Subcutaneous abdominal adipose tissue (tissue), 5 donors: ENCODE measurements around the gene METAP1D.
"Not testable (repeated sequence)": the region's sequence is repeated elsewhere in the genome, so short reads cannot be mapped to it uniquely, and the experiment has no call there.

ENCODE experiments used
- H3K27ac ChIP-seq: one replicate; pipeline ENCODE4 v1.7.0; 2013; ENCODE audit warnings: low read depth, mild to moderate bottlenecking, inconsistent platforms, low read length, moderate library complexity
- H3K27me3 ChIP-seq, 5 donors: one replicate each; pipeline ENCODE4 v1.7.0; 2013; ENCODE audit warnings: low read length in 5 of 5, inconsistent platforms in 1 of 5; ENCODE audit not compliant: control insufficient read depth in 5 of 5, insufficient read depth in 4 of 5
- H3K36me3 ChIP-seq, 5 donors: one replicate each; pipeline ENCODE4 v1.7.0; 2013; ENCODE audit warnings: low read length in 5 of 5; ENCODE audit not compliant: control insufficient read depth in 5 of 5, insufficient read depth in 5 of 5
- H3K4me1 ChIP-seq, 5 donors: one replicate each; pipeline ENCODE4 v1.7.0; 2013; ENCODE audit warnings: low read length in 5 of 5, mild to moderate bottlenecking in 3 of 5, moderate library complexity in 1 of 5; ENCODE audit not compliant: control insufficient read depth in 5 of 5, insufficient read depth in 5 of 5
- H3K4me3 ChIP-seq, 5 donors: one replicate each; pipeline ENCODE4 v1.7.0; 2013; ENCODE audit warnings: low read length in 5 of 5, low read depth in 1 of 5
- H3K9ac ChIP-seq, 5 donors: one replicate each; pipeline ENCODE4 v1.7.0; 2013; ENCODE audit warnings: low read length in 5 of 5, mild to moderate bottlenecking in 4 of 5, moderate library complexity in 3 of 5
- H3K9me3 ChIP-seq, 5 donors: one replicate each; pipeline ENCODE4 v1.7.0; 2013; ENCODE audit warnings: low read length in 5 of 5; ENCODE audit not compliant: control insufficient read depth in 5 of 5
- donor health status: healthy.
- donor health status: healthy.
- donor health status: healthy.
- donor health status: healthy.
- donor health status: healthy.

METAP1D gene

GRCh38 chr2:172108587-172108930 lies 108.8 kb downstream of the METAP1D start:
- H3K9me3 ChIP-seq: peaks cover 0 to 4% (median 0%) of the 10 kb centered on the region in 5 donors
- no peak overlapping the region for H3K27ac ChIP-seq
- peak overlapping the region in 1 of 5 donors; percentile 37 for H3K4me3 ChIP-seq
- H3K9ac ChIP-seq: no peak overlapping the region
- H3K4me1 ChIP-seq: peaks cover 0 to 25% (median 21%) of the 10 kb centered on the region in 5 donors
- no peaks in the 10 kb centered on the region for H3K36me3 ChIP-seq
- H3K27me3 ChIP-seq: peaks cover 45 to 64% (median 56%) of the 10 kb centered on the region in 5 donors

- no peak overlapping the region for H3K27ac ChIP-seq
- no peak overlapping the region for H3K9ac ChIP-seq
- no peaks in the 10 kb centered on the region for H3K36me3 ChIP-seq
- peaks cover 39 to 56% (median 48%) of the 10 kb centered on the region in 5 donors for H3K27me3 ChIP-seq
- H3K9me3 ChIP-seq: peaks cover 0 to 4% (median 0%) of the 10 kb centered on the region in 5 donors
- peaks cover 0 to 22% (median 21%) of the 10 kb centered on the region in 5 donors for H3K4me1 ChIP-seq
- no peak overlapping the region for H3K4me3 ChIP-seq
Observed at GRCh38 chr2:172109256-172109987, 109.7 kb downstream of the METAP1D start.

GRCh38 chr2:172109988-172110811 lies 110.4 kb downstream of the METAP1D start:
- no peak overlapping the region for H3K27ac ChIP-seq
- H3K36me3 ChIP-seq: no peaks in the 10 kb centered on the region
- peaks cover 0 to 22% (median 21%) of the 10 kb centered on the region in 5 donors for H3K4me1 ChIP-seq
- H3K9me3 ChIP-seq: peaks cover 0 to 4% (median 0%) of the 10 kb centered on the region in 5 donors
- H3K27me3 ChIP-seq: peaks cover 36 to 52% (median 43%) of the 10 kb centered on the region in 5 donors
- no peak overlapping the region for H3K4me3 ChIP-seq
- no peak overlapping the region for H3K9ac ChIP-seq

- Histone ChIP-seq H3K4me3 (no peak overlapping the region), H3K4me1 (peaks cover 0 to under 1% (median 0%) of the 10 kb centered on the region in 5 donors), H3K36me3 (no peaks in the 10 kb centered on the region), H3K9me3 (no peaks in the 10 kb centered on the region), H3K27ac (no peak overlapping the region), H3K27me3 (peaks cover 8 to 21% (median 13%) of the 10 kb centered on the region in 5 donors), H3K9ac (no peak overlapping the region)
Observed at GRCh38 chr2:172113617-172114016, 113.9 kb downstream of the METAP1D start.

- H3K4me3 ChIP-seq, H3K27ac ChIP-seq, H3K9me3 ChIP-seq, H3K9ac ChIP-seq, H3K36me3 ChIP-seq, H3K4me1 ChIP-seq: not testable (repeated sequence)
- H3K27me3 ChIP-seq: peaks cover 7 to 19% (median 9%) of the 10 kb centered on the region in 5 donors
Observed at GRCh38 chr2:172114176-172114575, 114.4 kb downstream of the METAP1D start.

GRCh38 chr2:172114579-172114978 lies 114.8 kb downstream of the METAP1D start:
- H3K4me3 ChIP-seq: no peak overlapping the region
- no peaks in the 10 kb centered on the region for H3K36me3 ChIP-seq
- no peak overlapping the region for H3K9ac ChIP-seq
- peaks cover 6 to 15% (median 7%) of the 10 kb centered on the region in 5 donors for H3K27me3 ChIP-seq
- H3K27ac ChIP-seq: no peak overlapping the region
- H3K9me3 ChIP-seq: no peaks in the 10 kb centered on the region
- H3K4me1 ChIP-seq: peaks cover 0 to 5% (median 0%) of the 10 kb centered on the region in 5 donors

- H3K9me3 ChIP-seq: no peaks in the 10 kb centered on the region
- H3K4me3 ChIP-seq: no peak overlapping the region
- peaks cover 0 to 5% (median 0%) of the 10 kb centered on the region in 5 donors for H3K4me1 ChIP-seq
- H3K9ac ChIP-seq: no peak overlapping the region
- H3K36me3 ChIP-seq: no peaks in the 10 kb centered on the region
- no peak overlapping the region for H3K27ac ChIP-seq
- H3K27me3 ChIP-seq: peaks cover 0 to 7% (median 0%) of the 10 kb centered on the region in 5 donors
Observed at GRCh38 chr2:172116107-172116506, 116.4 kb downstream of the METAP1D start.

GRCh38 chr2:172119089-172119488 lies 119.3 kb downstream of the METAP1D start:
- Histone ChIP-seq H3K4me3 (no peak overlapping the region), H3K36me3 (no peaks in the 10 kb centered on the region), H3K4me1 (peaks cover 0 to 5% (median 0%) of the 10 kb centered on the region in 5 donors), H3K27ac (no peak overlapping the region), H3K9me3 (no peaks in the 10 kb centered on the region), H3K9ac (no peak overlapping the region), H3K27me3 (peaks cover 0 to 3% (median 0%) of the 10 kb centered on the region in 5 donors)

GRCh38 chr2:172120118-172120517 lies 120.4 kb downstream of the METAP1D start:
- H3K4me1 ChIP-seq: peaks cover 0 to 5% (median 0%) of the 10 kb centered on the region in 5 donors
- no peak overlapping the region for H3K9ac ChIP-seq
- no peaks in the 10 kb centered on the region for H3K36me3 ChIP-seq
- H3K27ac ChIP-seq: no peak overlapping the region
- peaks cover 0 to 3% (median 0%) of the 10 kb centered on the region in 5 donors for H3K27me3 ChIP-seq
- H3K4me3 ChIP-seq: no peak overlapping the region
- no peaks in the 10 kb centered on the region for H3K9me3 ChIP-seq

GRCh38 chr2:172128484-172128883 lies 128.7 kb downstream of the METAP1D start:
- no peaks in the 10 kb centered on the region for H3K36me3 ChIP-seq
- H3K9ac ChIP-seq: no peak overlapping the region
- no peaks in the 10 kb centered on the region for H3K4me1 ChIP-seq
- H3K27ac ChIP-seq: no peak overlapping the region
- H3K27me3 ChIP-seq: no peaks in the 10 kb centered on the region
- no peak overlapping the region for H3K4me3 ChIP-seq
- no peaks in the 10 kb centered on the region for H3K9me3 ChIP-seq
